ENCODE measurements around the gene MMP17.

DNA sequence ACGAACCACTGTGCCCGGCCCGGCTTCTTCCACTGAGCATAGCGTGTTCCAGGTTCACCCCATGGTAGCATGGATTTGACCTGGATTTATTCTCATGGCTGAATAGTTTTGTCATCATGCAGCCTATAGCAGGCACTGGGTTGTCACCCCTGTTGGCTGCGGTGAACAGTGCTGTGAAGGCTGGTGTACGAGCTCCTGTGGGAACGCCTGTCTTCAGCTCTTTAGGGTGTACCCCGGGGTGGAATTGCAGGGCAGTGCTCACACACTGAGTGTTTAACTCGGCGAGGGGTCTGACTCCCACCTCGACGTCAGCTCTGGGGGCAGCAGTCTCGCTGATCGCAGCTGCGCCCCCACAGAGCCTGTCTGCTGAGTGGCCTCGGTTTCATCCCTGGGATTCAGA, 15.3 kb downstream of the MMP17 start:
- TF ChIP-seq POLR2A (IDR thresholded peaks at IDR 0.05): no peak
- TF ChIP-seq, protein P1, sequence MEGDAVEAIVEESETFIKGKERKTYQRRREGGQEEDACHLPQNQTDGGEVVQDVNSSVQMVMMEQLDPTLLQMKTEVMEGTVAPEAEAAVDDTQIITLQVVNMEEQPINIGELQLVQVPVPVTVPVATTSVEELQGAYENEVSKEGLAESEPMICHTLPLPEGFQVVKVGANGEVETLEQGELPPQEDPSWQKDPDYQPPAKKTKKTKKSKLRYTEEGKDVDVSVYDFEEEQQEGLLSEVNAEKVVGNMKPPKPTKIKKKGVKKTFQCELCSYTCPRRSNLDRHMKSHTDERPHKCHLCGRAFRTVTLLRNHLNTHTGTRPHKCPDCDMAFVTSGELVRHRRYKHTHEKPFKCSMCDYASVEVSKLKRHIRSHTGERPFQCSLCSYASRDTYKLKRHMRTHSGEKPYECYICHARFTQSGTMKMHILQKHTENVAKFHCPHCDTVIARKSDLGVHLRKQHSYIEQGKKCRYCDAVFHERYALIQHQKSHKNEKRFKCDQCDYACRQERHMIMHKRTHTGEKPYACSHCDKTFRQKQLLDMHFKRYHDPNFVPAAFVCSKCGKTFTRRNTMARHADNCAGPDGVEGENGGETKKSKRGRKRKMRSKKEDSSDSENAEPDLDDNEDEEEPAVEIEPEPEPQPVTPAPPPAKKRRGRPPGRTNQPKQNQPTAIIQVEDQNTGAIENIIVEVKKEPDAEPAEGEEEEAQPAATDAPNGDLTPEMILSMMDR (IDR thresholded peaks at IDR 0.05): no peak

All from breast epithelium (tissue), 3 donors.